IMR-90 (cell line): Measurements from ENCODE around the gene PTPN22. TPM values are rescaled to one million over a fixed set of nuclear protein-coding genes. Genes with fewer than 3 reads are reported as not detected.

ENCODE experiments used
- ATAC-seq: fragments of 200-7000 bp; cut with Tn5 transposase; 2 replicates; pipeline ENCODE4 v1.9.1; 2020; ENCODE audit warnings: low read depth, mild to moderate bottlenecking, moderate library complexity
- BruUV-seq: library from RNA; stranded (reverse); fragments of 400-500 nt; replicated peaks from 2 replicates; lab custom pipeline; 2021; lab: Mats Ljungman, UMichigan
- CTCF ChIA-PET: fragments of 300-600 bp; formaldehyde crosslinking; extraction: SDS; loops from one replicate; lab custom pipeline; 2021; ENCODE audit warnings: antibody characterized with exemption; lab: Yijun Ruan, JAX
- POLR2A ChIA-PET: fragments of 300-600 bp; sonication (Branson Sonifier 250); formaldehyde crosslinking; loops from one replicate; lab custom pipeline; 2022; ENCODE audit warnings: antibody characterized with exemption; ENCODE audit not compliant: unreplicated experiment; lab: Charles Lee
- DNase-seq: peaks from one replicate; pipeline ENCODE4 v3.0.0; 2013
- H2AFZ ChIP-seq: replicated peaks from 2 replicates; pipeline ENCODE3; 2013; ENCODE audit warnings: low read length, mild to moderate bottlenecking; ENCODE audit not compliant: poor library complexity
- H2AK5ac ChIP-seq: 2 replicates; pipeline ENCODE4 v1.6.1; 2013; ENCODE audit warnings: low read depth, low read length, inconsistent platforms
- H2AK9ac ChIP-seq: replicated peaks from 2 replicates; pipeline ENCODE3; 2013; ENCODE audit warnings: mild to moderate bottlenecking, low read depth, low read length, moderate library complexity; ENCODE audit not compliant: poor library complexity
- H2BK120ac ChIP-seq: 2 replicates; pipeline ENCODE4 v1.6.1; 2013; ENCODE audit warnings: low read depth, low read length, inconsistent platforms
- H2BK15ac ChIP-seq: 3 replicates; pipeline ENCODE4 v1.6.1; 2013; ENCODE audit warnings: low read depth, low read length, inconsistent platforms
- H2BK20ac ChIP-seq: 2 replicates; pipeline ENCODE4 v1.6.1; 2013; ENCODE audit warnings: low read depth, mild to moderate bottlenecking, inconsistent platforms, low read length, moderate library complexity
- H2BK5ac ChIP-seq: 2 replicates; pipeline ENCODE4 v1.6.1; 2013; ENCODE audit warnings: mild to moderate bottlenecking, low read depth, low read length, inconsistent platforms; ENCODE audit not compliant: poor library complexity, severe bottlenecking
- H3K14ac ChIP-seq: replicated peaks from 2 replicates; pipeline ENCODE4 v1.6.1; 2013; ENCODE audit warnings: low read depth, low read length, inconsistent platforms
- H3K18ac ChIP-seq: 2 replicates; pipeline ENCODE4 v1.6.1; 2013; ENCODE audit warnings: low read depth, low read length, control low read depth
- H3K23ac ChIP-seq: 2 replicates; pipeline ENCODE4 v1.6.1; 2013; ENCODE audit warnings: low read depth, low read length, inconsistent platforms
- H3K27ac ChIP-seq: 2 replicates; pipeline ENCODE4 v1.5.1; 2013; ENCODE audit warnings: mild to moderate bottlenecking, control low read depth, low read length; ENCODE audit not compliant: insufficient read depth
- H3K27me3 ChIP-seq: 2 replicates; pipeline ENCODE4 v1.6.1; 2013; ENCODE audit warnings: low read length; ENCODE audit not compliant: control insufficient read depth, insufficient read depth
- H3K36me3 ChIP-seq: 2 replicates; pipeline ENCODE4 v1.6.1; 2013; ENCODE audit warnings: low read length, mixed read lengths; ENCODE audit not compliant: control insufficient read depth, insufficient read depth
- H3K4ac ChIP-seq: 2 replicates; pipeline ENCODE4 v1.6.1; 2013; ENCODE audit warnings: low read depth, low read length, inconsistent platforms
- H3K4me1 ChIP-seq: 2 replicates; pipeline ENCODE4 v1.6.1; 2013; ENCODE audit warnings: low read length, mixed read lengths; ENCODE audit not compliant: control insufficient read depth, insufficient read depth
- H3K4me2 ChIP-seq: 2 replicates; pipeline ENCODE4 v1.6.1; 2013; ENCODE audit warnings: low read depth, mild to moderate bottlenecking, control low read depth, low read length, moderate library complexity
- H3K4me3 ChIP-seq: 2 replicates; pipeline ENCODE4 v1.5.1; 2013; ENCODE audit warnings: low read depth, mild to moderate bottlenecking, control low read depth, low read length, moderate library complexity; ENCODE audit not compliant: insufficient read depth
- H3K56ac ChIP-seq: 2 replicates; pipeline ENCODE4 v1.6.1; 2013; ENCODE audit warnings: low read length, inconsistent platforms; ENCODE audit not compliant: insufficient read depth; ENCODE audit errors: extremely low read depth
- H3K79me1 ChIP-seq, 2 experiments: 2 replicates each; pipeline ENCODE4 v1.6.1; 2013; ENCODE audit warnings: low read length in 2 of 2, inconsistent platforms in 1 of 2, low read depth in 1 of 2
- H3K9ac ChIP-seq: 2 replicates; pipeline ENCODE4 v1.6.1; 2013; ENCODE audit warnings: low read depth, low read length, control low read depth
- H3K9me1 ChIP-seq: 2 replicates; pipeline ENCODE4 v1.6.1; 2013; ENCODE audit warnings: low read length, inconsistent platforms; ENCODE audit not compliant: insufficient read depth
- H3K9me3 ChIP-seq: 2 replicates; pipeline ENCODE4 v1.6.1; 2013; ENCODE audit warnings: low read length; ENCODE audit not compliant: control insufficient read depth, insufficient read depth
- H4K20me1 ChIP-seq: 2 replicates; pipeline ENCODE4 v1.6.1; 2013; ENCODE audit warnings: low read length, inconsistent platforms; ENCODE audit not compliant: insufficient read depth
- H4K5ac ChIP-seq: 2 replicates; pipeline ENCODE4 v1.6.1; 2013; ENCODE audit warnings: mild to moderate bottlenecking, low read depth, low read length, control low read depth
- H4K8ac ChIP-seq, 2 experiments: 2 replicates each; pipeline ENCODE4 v1.6.1; 2013; ENCODE audit warnings: low read depth in 2 of 2, low read length in 2 of 2, control low read depth in 1 of 2, inconsistent platforms in 1 of 2
- H4K91ac ChIP-seq: 2 replicates; pipeline ENCODE4 v1.6.1; 2013; ENCODE audit warnings: low read depth, low read length, inconsistent platforms; ENCODE audit not compliant: insufficient read depth
- CHD1 ChIP-seq: IDR thresholded peaks from 2 replicates; pipeline ENCODE4 v1.6.1; 2012; ENCODE audit warnings: low read depth, low read length, improper control_type of control experiment
- FOS ChIP-seq: fragments of 150-350 bp; IDR thresholded peaks from 2 replicates; pipeline ENCODE4 v1.6.1; 2016; ENCODE audit warnings: low read depth, low read length
- RAD21 ChIP-seq: IDR thresholded peaks from 2 replicates; pipeline ENCODE4 v1.6.1; 2012; ENCODE audit warnings: low read length, improper control_type of control experiment
- RCOR1 ChIP-seq: IDR thresholded peaks from 2 replicates; pipeline ENCODE4 v1.6.1; 2012; ENCODE audit warnings: mild to moderate bottlenecking, low read length, improper control_type of control experiment; ENCODE audit not compliant: insufficient replicate concordance
- WGBS, 2 experiments: methylation state at CpG; one replicate each; pipeline versions ENCODE4 v1.1.5 to v1.1.7; 2013; ENCODE audit warnings: missing lambda C conversion rate in 2 of 2; ENCODE audit not compliant: insufficient read length in 1 of 2; ENCODE audit errors: extremely low coverage in 2 of 2; 5-methylcytosine and 5-hydroxymethylcytosine counted together
- dilution Hi-C: fragments of 300-500 bp; cut with HindIII; formaldehyde crosslinking; loops from one replicate; pipeline ENCODE4 v1.14.3; 2018; ENCODE audit warnings: low sequenced_read_pairs; ENCODE audit not compliant: unreplicated experiment
- in situ Hi-C: fragments of 300-500 bp; cut with MboI; formaldehyde crosslinking; loops from 3 replicates; pipeline ENCODE4 v1.14.3; 2019; ENCODE audit warnings: low sequenced_read_pairs, inconsistent platforms, mixed read lengths
- intact Hi-C: fragments of 100-400 bp; cut with micrococcal nuclease; formaldehyde crosslinking; loops from 2 replicates; pipeline ENCODE4 v1.10.0; 2022
- polyA plus RNA-seq, 3 experiments: library from polyadenylated mRNA; depleted of rRNA; stranded (reverse); fragments of >200 nt; gene quantifications; 2 replicates each; pipeline ENCODE4 v1.2.3, GENCODE V29; 2012; ENCODE audit warnings: low replicate concordance in 1 of 3
- total RNA-seq: library from RNA; depleted of rRNA; stranded (reverse); fragments of >200 nt; gene quantifications from 2 replicates; pipeline ENCODE4 v1.2.3, GENCODE V29; 2012

PTPN22 gene
- total and polyA plus RNA-seq, 2 of the 4 experiments (the other 2 are of a cell fraction): 0.14 to 0.18 TPM

GRCh38 chr1:113834716-113835115, 36.8 kb downstream of the PTPN22 start (continued):
- TF ChIP-seq FOS (no peak), RAD21 (no peak), CHD1 (no peak)

- no peak overlapping the region for H2AFZ ChIP-seq
- ATAC-seq: peak; percentile 66
- peak; percentile 61 for DNase-seq
- no peak overlapping the region; the same call in 1 of the 2 replicates for H3K18ac ChIP-seq
- intact Hi-C loops (loop anchor here (5.0 kb wide), 2 partner anchors 387 to 452 kb away; no protein-coding TSS in a partner anchor), dilution Hi-C loops (no loop called here), in situ Hi-C loops (loop anchor here (10.0 kb wide), 1 partner anchor 135 kb away; no protein-coding TSS in a partner anchor)
- peak overlapping the region; percentile 36; the same call in 1 of the 2 replicates for H3K4me2 ChIP-seq
- no peaks in the 10 kb centered on the region for H3K9me3 ChIP-seq
- no CpG with 5 or more reads among the region's 3 CpGs for WGBS, 2 experiments
- POLR2A ChIA-PET: no interaction called here
- no peak overlapping the region for H2BK20ac ChIP-seq
- H2BK120ac ChIP-seq: no peak overlapping the region; the same call in 1 of the 2 replicates
- no peak overlapping the region for H3K4ac ChIP-seq
- H3K9me1 ChIP-seq: no peaks in the 10 kb centered on the region
- CTCF ChIA-PET: no interaction called here
- no peak overlapping the region for H2AK5ac ChIP-seq
- no peaks in the 10 kb centered on the region for H3K36me3 ChIP-seq
- no peak for TF ChIP-seq RCOR1
- H3K79me1 ChIP-seq: no peaks in the 10 kb centered on the region
- BruUV-seq: no TSS peak
- no peak overlapping the region for H2AK9ac ChIP-seq
- no peak overlapping the region for H2BK15ac ChIP-seq
- H3K56ac ChIP-seq: no peak overlapping the region
- H3K27me3 ChIP-seq: no peaks in the 10 kb centered on the region
- no peak overlapping the region for H3K27ac ChIP-seq
- no peak overlapping the region for H2BK5ac ChIP-seq
- no peak overlapping the region for H4K91ac ChIP-seq
- H3K4me3 ChIP-seq: no peak overlapping the region
- H4K20me1 ChIP-seq: no peaks in the 10 kb centered on the region
- H3K9ac ChIP-seq: no peak overlapping the region
- H3K4me1 ChIP-seq: no peaks in the 10 kb centered on the region
- no peak overlapping the region for H4K5ac ChIP-seq
- H3K23ac ChIP-seq: no peak overlapping the region
- H3K14ac ChIP-seq: no peak overlapping the region
- H4K8ac ChIP-seq: no peak overlapping the region
Observed at GRCh38 chr1:113830039-113830438, 41.5 kb downstream of the PTPN22 start.
